Measurements from ENCODE around the gene IMMP2L.

Gene IMMP2L

GRCh38 chr7:111076205-111076604 is 486.1 kb downstream of the IMMP2L start:
- Histone ChIP-seq H2AFZ (ENCODE audit: low read length) (no peak overlapping the region), H3F3A (ENCODE audit: low read depth) (no peaks in the 10 kb centered on the region), H3K36me3 (ENCODE audit: insufficient read depth, low read length) (no peaks in the 10 kb centered on the region), H3K27me3 (ENCODE audit: insufficient read depth, low read length, poor library complexity, severe bottlenecking) (no peaks in the 10 kb centered on the region), H3K79me2 (ENCODE audit: insufficient read depth, low read length) (no peaks in the 10 kb centered on the region), H3K4me2 (ENCODE audit: low read depth, low read length, poor library complexity, severe bottlenecking) (no peak overlapping the region), H3K4me1 (ENCODE audit: insufficient read depth, low read length, poor library complexity, severe bottlenecking) (peaks cover 32% of the 10 kb centered on the region), H3K9me3 (ENCODE audit: insufficient read depth, low read depth, low read length) (no peaks in the 10 kb centered on the region), H3K9me2 (replicated peaks; ENCODE audit: low read depth, low read length) (no peaks in the 10 kb centered on the region), H4K20me1 (ENCODE audit: insufficient read depth, low read length, poor library complexity, severe bottlenecking) (no peaks in the 10 kb centered on the region), H3K4me3 (ENCODE audit: low read length, poor library complexity, severe bottlenecking) (no peak overlapping the region), H3K9ac (ENCODE audit: low read depth, low read length, poor library complexity, severe bottlenecking) (no peak overlapping the region)
- TF ChIP-seq CTCF (conservative IDR thresholded peaks at IDR 0.05; ENCODE audit: low read length) (no peak), EZH2phosphoT487 (IDR thresholded peaks at IDR 0.05; ENCODE audit: borderline replicate concordance) (no peak)

GRCh38 chr7:111075498-111075897 is 486.8 kb downstream of the IMMP2L start:
- Histone ChIP-seq H4K20me1 (ENCODE audit: insufficient read depth, low read length, poor library complexity, severe bottlenecking) (no peaks in the 10 kb centered on the region), H3K9me3 (ENCODE audit: insufficient read depth, low read depth, low read length) (no peaks in the 10 kb centered on the region), H3K4me2 (ENCODE audit: low read depth, low read length, poor library complexity, severe bottlenecking) (no peak overlapping the region), H3K9ac (ENCODE audit: low read depth, low read length, poor library complexity, severe bottlenecking) (no peak overlapping the region), H3K4me3 (ENCODE audit: low read length, poor library complexity, severe bottlenecking) (no peak overlapping the region), H3K79me2 (ENCODE audit: insufficient read depth, low read length) (no peaks in the 10 kb centered on the region), H3F3A (ENCODE audit: low read depth) (no peaks in the 10 kb centered on the region), H3K36me3 (ENCODE audit: insufficient read depth, low read length) (no peaks in the 10 kb centered on the region), H3K27me3 (ENCODE audit: insufficient read depth, low read length, poor library complexity, severe bottlenecking) (no peaks in the 10 kb centered on the region), H2AFZ (ENCODE audit: low read length) (no peak overlapping the region), H3K9me2 (replicated peaks; ENCODE audit: low read depth, low read length) (no peaks in the 10 kb centered on the region), H3K4me1 (ENCODE audit: insufficient read depth, low read length, poor library complexity, severe bottlenecking) (peaks cover 35% of the 10 kb centered on the region)
- TF ChIP-seq CTCF (conservative IDR thresholded peaks at IDR 0.05; ENCODE audit: low read length) (no peak), EZH2phosphoT487 (IDR thresholded peaks at IDR 0.05; ENCODE audit: borderline replicate concordance) (no peak)

- H3K27me3 ChIP-seq (ENCODE audit: insufficient read depth, low read length, poor library complexity, severe bottlenecking), result no peaks in the 10 kb centered on the region
- H3K9me2 ChIP-seq (replicated peaks; ENCODE audit: low read depth, low read length), result no peaks in the 10 kb centered on the region
- no peaks in the 10 kb centered on the region for H3K36me3 ChIP-seq (ENCODE audit: insufficient read depth, low read length)
- peaks cover 35% of the 10 kb centered on the region for H3K4me1 ChIP-seq (ENCODE audit: insufficient read depth, low read length, poor library complexity, severe bottlenecking)
- no peak for TF ChIP-seq CTCF (conservative IDR thresholded peaks at IDR 0.05; ENCODE audit: low read length)
- TF ChIP-seq EZH2phosphoT487 (IDR thresholded peaks at IDR 0.05; ENCODE audit: borderline replicate concordance), result no peak
- H3K4me2 ChIP-seq (ENCODE audit: low read depth, low read length, poor library complexity, severe bottlenecking), result no peak overlapping the region
- no peak overlapping the region for H3K9ac ChIP-seq (ENCODE audit: low read depth, low read length, poor library complexity, severe bottlenecking)
- no peaks in the 10 kb centered on the region for H4K20me1 ChIP-seq (ENCODE audit: insufficient read depth, low read length, poor library complexity, severe bottlenecking)
- H3K9me3 ChIP-seq (ENCODE audit: insufficient read depth, low read depth, low read length), result no peaks in the 10 kb centered on the region
- H3K4me3 ChIP-seq (ENCODE audit: low read length, poor library complexity, severe bottlenecking), result no peak overlapping the region
- H2AFZ ChIP-seq (ENCODE audit: low read length), result no peak overlapping the region
- H3F3A ChIP-seq (ENCODE audit: low read depth), result no peaks in the 10 kb centered on the region
- H3K79me2 ChIP-seq (ENCODE audit: insufficient read depth, low read length), result no peaks in the 10 kb centered on the region
Observed at GRCh38 chr7:111074748-111075146, 487.5 kb downstream of the IMMP2L start.

Data from Loucy (cell line).